Measurements from ENCODE around the gene MAD2L1BP.

GRCh38 chr6:43687079-43687436 is 51.4 kb downstream of the MAD2L1BP start:
- TF ChIP-seq CTCF (IDR thresholded peaks at IDR 0.05) (no peak), POLR2A (IDR thresholded peaks at IDR 0.05) (no peak)
